Measurements from ENCODE around the gene SMIM14. TPM values are rescaled to one million over a fixed set of nuclear protein-coding genes. Genes with fewer than 3 reads are reported as not detected.
"Not testable (repeated sequence)": the region's sequence is repeated elsewhere in the genome, so short reads cannot be mapped to it uniquely, and the experiment has no call there.

SMIM14 gene
- total RNA-seq, 3 donors from 2014 or later (not counting 1 experiment from before 2014, with no cell fraction given), result 12.6 to 21.8 (median 15.2) TPM

- Mint-ChIP-seq H3K27ac (no peak overlapping the region), H3K36me3 (peaks cover 6% of the 10 kb centered on the region), H3K4me1 (no peaks in the 10 kb centered on the region), H3K9me3 (no peaks in the 10 kb centered on the region), H3K27me3 (ENCODE audit: low read depth in 2 of 2) (no peaks in the 10 kb centered on the region), H3K4me3 (no peak overlapping the region)
- Histone ChIP-seq H3K9me3 (ENCODE audit: control insufficient read depth, insufficient read depth, low read length) (no peaks in the 10 kb centered on the region), H3K27me3 (ENCODE audit: control insufficient read depth, insufficient read depth, low read length) (no peaks in the 10 kb centered on the region), H3K27ac (ENCODE audit: low read length) (no peak overlapping the region), H3K36me3 (ENCODE audit: control insufficient read depth, insufficient read depth, low read length) (peaks cover 63% of the 10 kb centered on the region), H3K4me1 (ENCODE audit: control insufficient read depth, insufficient read depth, low read length) (no peaks in the 10 kb centered on the region), H3K4me3 (ENCODE audit: low read length) (no peak overlapping the region)
- no peak for TF ChIP-seq CTCF (IDR thresholded peaks at IDR 0.05)
- DNase-seq (no peak), ATAC-seq (no peak)
- 98% methylated on average over 4 of the region's 5 CpGs for WGBS (ENCODE audit: insufficient coverage)
- intact Hi-C loops (cut with micrococcal nuclease), result no loop called here
These were observed 128.2 kb downstream of the SMIM14 start for GRCh38 chr4:39510348-39510929.

GRCh38 chr4:39505581-39505980 is 133.1 kb downstream of the SMIM14 start:
- no peak overlapping the region for H3K27ac Mint-ChIP-seq
- no peaks in the 10 kb centered on the region for H3K9me3 Mint-ChIP-seq
- H3K27me3 Mint-ChIP-seq (ENCODE audit: low read depth in 2 of 2), result no peaks in the 10 kb centered on the region
- ATAC-seq (no peak), DNase-seq (no peak)
- no peaks in the 10 kb centered on the region for H3K9me3 ChIP-seq (ENCODE audit: control insufficient read depth, insufficient read depth, low read length)
- no peak overlapping the region for H3K27ac ChIP-seq (ENCODE audit: low read length)
- no peaks in the 10 kb centered on the region for H3K4me1 ChIP-seq (ENCODE audit: control insufficient read depth, insufficient read depth, low read length)
- no peak overlapping the region for H3K4me3 Mint-ChIP-seq
- H3K4me3 ChIP-seq (ENCODE audit: low read length), result no peak overlapping the region
- H3K27me3 ChIP-seq (ENCODE audit: control insufficient read depth, insufficient read depth, low read length), result no peaks in the 10 kb centered on the region
- no peaks in the 10 kb centered on the region for H3K4me1 Mint-ChIP-seq
- peaks cover 71% of the 10 kb centered on the region for H3K36me3 ChIP-seq (ENCODE audit: control insufficient read depth, insufficient read depth, low read length)
- peaks cover 20% of the 10 kb centered on the region for H3K36me3 Mint-ChIP-seq
- intact Hi-C loops (cut with micrococcal nuclease), result no loop called here
- 100% methylated on average over 1 of the region's 1 CpG for WGBS (ENCODE audit: insufficient coverage)
- no peak for TF ChIP-seq CTCF (IDR thresholded peaks at IDR 0.05)

DNA sequence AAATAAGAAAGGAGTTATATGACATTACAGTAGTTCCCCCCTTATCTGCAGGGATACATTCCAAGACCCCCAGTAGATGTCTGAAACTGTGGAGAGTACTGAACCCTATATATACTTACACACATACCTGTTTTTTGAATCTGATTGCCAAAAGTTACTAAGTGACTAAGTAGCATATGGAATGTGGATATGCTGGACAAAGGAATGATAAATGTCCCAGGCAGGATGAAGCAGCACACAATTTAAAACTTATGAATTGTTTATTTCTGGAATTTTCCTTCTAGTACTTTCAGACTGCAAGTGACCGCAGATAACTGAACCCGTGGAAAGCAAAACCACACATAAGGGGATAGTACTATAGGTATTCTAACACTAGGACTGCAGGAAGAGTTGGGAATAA is 134.1 kb downstream of the SMIM14 start:
- ATAC-seq (no peak), DNase-seq (no peak)
- Histone ChIP-seq H3K27me3 (ENCODE audit: control insufficient read depth, insufficient read depth, low read length) (no peaks in the 10 kb centered on the region), H3K36me3 (ENCODE audit: control insufficient read depth, insufficient read depth, low read length) (peaks cover 65% of the 10 kb centered on the region), H3K27ac (ENCODE audit: low read length) (no peak overlapping the region), H3K4me3 (ENCODE audit: low read length) (no peak overlapping the region), H3K4me1 (ENCODE audit: control insufficient read depth, insufficient read depth, low read length) (no peaks in the 10 kb centered on the region), H3K9me3 (ENCODE audit: control insufficient read depth, insufficient read depth, low read length) (no peaks in the 10 kb centered on the region)
- no peaks in the 10 kb centered on the region for H3K27me3 Mint-ChIP-seq (ENCODE audit: low read depth in 2 of 2)
- WGBS (ENCODE audit: insufficient coverage), result 100% methylated on average over 2 of the region's 2 CpGs
- no peak overlapping the region for H3K4me3 Mint-ChIP-seq
- no peaks in the 10 kb centered on the region for H3K9me3 Mint-ChIP-seq
- peaks cover 20% of the 10 kb centered on the region for H3K36me3 Mint-ChIP-seq
- H3K27ac Mint-ChIP-seq, result no peak overlapping the region
- TF ChIP-seq CTCF (IDR thresholded peaks at IDR 0.05), result no peak
- H3K4me1 Mint-ChIP-seq, result no peaks in the 10 kb centered on the region
- intact Hi-C loops (cut with micrococcal nuclease), result no loop called here

- peaks cover 20% of the 10 kb centered on the region for H3K36me3 Mint-ChIP-seq
- intact Hi-C loops (cut with micrococcal nuclease); H3K27ac Mint-ChIP-seq: not testable (repeated sequence)
These were observed 136.0 kb downstream of the SMIM14 start for GRCh38 chr4:39502664-39503035.

More at GRCh38 chr4:39502664-39503035, 136.0 kb downstream of the SMIM14 start:
- H3K27ac ChIP-seq (ENCODE audit: low read length); H3K4me1 ChIP-seq (ENCODE audit: control insufficient read depth, insufficient read depth, low read length); ATAC-seq; H3K4me1 Mint-ChIP-seq; DNase-seq; H3K4me3 Mint-ChIP-seq; H3K4me3 ChIP-seq (ENCODE audit: low read length); H3K27me3 ChIP-seq (ENCODE audit: control insufficient read depth, insufficient read depth, low read length); H3K9me3 ChIP-seq (ENCODE audit: control insufficient read depth, insufficient read depth, low read length); H3K27me3 Mint-ChIP-seq (ENCODE audit: low read depth in 2 of 2); H3K9me3 Mint-ChIP-seq: not testable (repeated sequence)
- peaks cover 55% of the 10 kb centered on the region for H3K36me3 ChIP-seq (ENCODE audit: control insufficient read depth, insufficient read depth, low read length)
- WGBS (ENCODE audit: insufficient coverage), result 99% methylated on average over 4 of the region's 4 CpGs

All from natural killer cell (primary cell).